ENCODE results near the gene SNRPB2. TPM values are rescaled to one million over a fixed set of nuclear protein-coding genes. Genes with fewer than 3 reads are reported as not detected.

The SNRPB2 gene
- total RNA-seq, 1 donor from 2014 or later = 70.5 TPM

- Mint-ChIP-seq H3K4me3 (peak overlapping the region; percentile 100), H3K36me3 (peaks cover 5% of the 10 kb centered on the region), H3K9me3 (peaks cover 7% of the 10 kb centered on the region), H3K27ac (peak overlapping the region; percentile 100), H3K4me1 (peaks cover 21% of the 10 kb centered on the region), H3K27me3 (ENCODE audit: low read depth) (peaks cover 36% of the 10 kb centered on the region)
- no peak for DNase-seq (ENCODE audit: low spot score in 2 of 2, unreplicated experiment in 2 of 2)
- TF ChIP-seq CTCF (IDR thresholded peaks at IDR 0.05; ENCODE audit: unreplicated experiment) = no peak
Observed at GRCh38 chr20:16729080-16729479, 746 bp upstream of the SNRPB2 start.

GRCh38 chr20:16732506-16733152 is 2.8 kb downstream of the SNRPB2 start:
- DNase-seq (ENCODE audit: low spot score in 2 of 2, unreplicated experiment in 2 of 2) = no peak
- no peak overlapping the region for H3K4me3 Mint-ChIP-seq
- peaks cover 18% of the 10 kb centered on the region for H3K36me3 Mint-ChIP-seq
- no peak overlapping the region for H3K27ac Mint-ChIP-seq
- H3K4me1 Mint-ChIP-seq = peaks cover 21% of the 10 kb centered on the region
- TF ChIP-seq CTCF (IDR thresholded peaks at IDR 0.05; ENCODE audit: unreplicated experiment) = no peak
- H3K9me3 Mint-ChIP-seq = peaks cover 7% of the 10 kb centered on the region
- peaks cover 11% of the 10 kb centered on the region for H3K27me3 Mint-ChIP-seq (ENCODE audit: low read depth)

- H3K4me1 Mint-ChIP-seq = no peaks in the 10 kb centered on the region
- no peaks in the 10 kb centered on the region for H3K9me3 Mint-ChIP-seq
- peaks cover 35% of the 10 kb centered on the region for H3K36me3 Mint-ChIP-seq
- no peak overlapping the region for H3K4me3 Mint-ChIP-seq
- H3K27me3 Mint-ChIP-seq (ENCODE audit: low read depth) = no peaks in the 10 kb centered on the region
- DNase-seq (ENCODE audit: low spot score in 2 of 2, unreplicated experiment in 2 of 2) = no peak
- no peak for TF ChIP-seq CTCF (IDR thresholded peaks at IDR 0.05; ENCODE audit: unreplicated experiment)
- no peak overlapping the region for H3K27ac Mint-ChIP-seq
Observed at GRCh38 chr20:16740365-16741072, 10.7 kb downstream of the SNRPB2 start.

GRCh38 chr20:16744178-16744807 is 14.5 kb downstream of the SNRPB2 start:
- Mint-ChIP-seq H3K9me3 (no peaks in the 10 kb centered on the region), H3K27ac (no peak overlapping the region), H3K4me1 (no peaks in the 10 kb centered on the region), H3K27me3 (ENCODE audit: low read depth) (no peaks in the 10 kb centered on the region), H3K36me3 (peaks cover 20% of the 10 kb centered on the region), H3K4me3 (no peak overlapping the region)
- TF ChIP-seq CTCF (IDR thresholded peaks at IDR 0.05; ENCODE audit: unreplicated experiment) = no peak
- DNase-seq (ENCODE audit: low spot score in 2 of 2, unreplicated experiment in 2 of 2) = no peak

- no peak for TF ChIP-seq CTCF (IDR thresholded peaks at IDR 0.05; ENCODE audit: unreplicated experiment)
- no peaks in the 10 kb centered on the region for H3K9me3 Mint-ChIP-seq
- H3K27ac Mint-ChIP-seq = no peak overlapping the region
- H3K4me1 Mint-ChIP-seq = no peaks in the 10 kb centered on the region
- H3K27me3 Mint-ChIP-seq (ENCODE audit: low read depth) = no peaks in the 10 kb centered on the region
- no peak overlapping the region for H3K4me3 Mint-ChIP-seq
- peaks cover 13% of the 10 kb centered on the region for H3K36me3 Mint-ChIP-seq
- no peak for DNase-seq (ENCODE audit: low spot score in 2 of 2, unreplicated experiment in 2 of 2)
Observed at GRCh38 chr20:16745204-16745603, 15.4 kb downstream of the SNRPB2 start.
